Tibial artery (tissue), 4 donors: ENCODE measurements around the gene MLLT1.

ENCODE experiments used
- DNase-seq, 2 donors: peaks; one replicate each; pipeline ENCODE4 v3.0.0-alpha.2; 2019
- H3K27ac ChIP-seq, 2 donors: fragments of 200-600 bp; sonication (generic) in 1 of 2; 1 replicate in 1 of 2; 2 replicates in 1 of 2; pipeline ENCODE4 v1.5.1; 2018 to 2019; ENCODE audit warnings: mild to moderate bottlenecking in 1 of 2
- H3K27me3 ChIP-seq, 2 donors: fragments of 200-600 bp; sonication (generic) in 1 of 2; one replicate each; pipeline versions ENCODE4 v1.5.1 to v1.6.0; 2016 to 2019
- H3K36me3 ChIP-seq, 3 donors: fragments of 200-600 bp; sonication (generic) in 2 of 3; one replicate each; pipeline ENCODE4 v1.5.1; 2016 to 2019; ENCODE audit warnings: mild to moderate bottlenecking in 2 of 3
- H3K4me1 ChIP-seq, 4 donors: fragments of 200-600 bp; sonication (generic) in 2 of 4; 1 replicate in 3 of 4; 2 replicates in 1 of 4; pipeline ENCODE4 v1.5.1; 2016 to 2019
- H3K4me3 ChIP-seq, 2 donors: fragments of 200-600 bp; sonication (generic) in 1 of 2; 1 replicate in 1 of 2; 2 replicates in 1 of 2; pipeline ENCODE4 v1.5.1; 2018 to 2019; ENCODE audit warnings: mild to moderate bottlenecking in 2 of 2
- H3K9me3 ChIP-seq, 3 donors: fragments of 200-600 bp; sonication (generic) in 1 of 3; one replicate each; pipeline ENCODE4 v1.5.1; 2016 to 2019
- intact Hi-C: fragments of 100-400 bp; cut with DNase I; formaldehyde crosslinking; loops from one replicate; pipeline ENCODE4 v1.15.0; 2023; ENCODE audit warnings: low total_unique reads
- TF ChIP-seq, protein P1 (sequence below), 2 experiments: fragments of 200-600 bp in 1 of 2; fragments of 450-650 bp in 1 of 2; IDR thresholded peaks; one replicate each; pipeline ENCODE4 v1.5.1; 2017 to 2019; ENCODE audit warnings: antibody characterized with exemption in 2 of 2, mild to moderate bottlenecking in 1 of 2, moderate library complexity in 1 of 2

The MLLT1 gene

DNA sequence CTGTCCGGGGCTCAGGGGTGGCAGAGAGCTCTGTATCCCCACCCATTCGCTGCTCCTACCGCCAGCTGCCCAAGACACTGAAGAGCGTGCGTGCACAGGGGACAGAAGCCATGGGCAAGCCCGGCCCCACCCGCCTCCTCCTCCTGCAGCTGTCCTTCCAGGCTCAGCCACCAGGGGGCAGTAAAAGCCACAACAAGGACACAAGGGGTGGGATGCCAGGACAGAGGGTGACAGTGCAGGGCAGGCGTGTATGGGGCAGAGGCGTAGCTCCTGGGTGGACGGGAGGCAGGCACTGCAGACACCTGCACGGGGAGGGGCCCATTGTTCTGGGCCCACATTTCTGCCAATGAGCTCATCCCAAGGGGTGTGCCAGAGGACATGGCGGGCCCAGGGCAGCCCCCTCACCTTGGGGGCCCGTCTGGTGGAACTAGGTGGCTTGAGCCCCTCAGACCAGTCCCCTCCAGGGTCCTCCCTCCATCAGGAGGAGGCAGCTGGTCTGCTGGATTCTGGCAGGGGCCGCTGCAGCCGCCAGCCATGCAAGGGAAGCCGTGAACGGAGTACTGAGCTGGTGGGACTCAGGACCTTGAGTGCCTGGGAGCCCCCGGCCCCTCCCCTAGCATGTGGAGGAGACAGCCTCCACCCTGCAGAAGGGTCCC, 61.2 kb downstream of the MLLT1 start:
- TF ChIP-seq, protein P1, sequence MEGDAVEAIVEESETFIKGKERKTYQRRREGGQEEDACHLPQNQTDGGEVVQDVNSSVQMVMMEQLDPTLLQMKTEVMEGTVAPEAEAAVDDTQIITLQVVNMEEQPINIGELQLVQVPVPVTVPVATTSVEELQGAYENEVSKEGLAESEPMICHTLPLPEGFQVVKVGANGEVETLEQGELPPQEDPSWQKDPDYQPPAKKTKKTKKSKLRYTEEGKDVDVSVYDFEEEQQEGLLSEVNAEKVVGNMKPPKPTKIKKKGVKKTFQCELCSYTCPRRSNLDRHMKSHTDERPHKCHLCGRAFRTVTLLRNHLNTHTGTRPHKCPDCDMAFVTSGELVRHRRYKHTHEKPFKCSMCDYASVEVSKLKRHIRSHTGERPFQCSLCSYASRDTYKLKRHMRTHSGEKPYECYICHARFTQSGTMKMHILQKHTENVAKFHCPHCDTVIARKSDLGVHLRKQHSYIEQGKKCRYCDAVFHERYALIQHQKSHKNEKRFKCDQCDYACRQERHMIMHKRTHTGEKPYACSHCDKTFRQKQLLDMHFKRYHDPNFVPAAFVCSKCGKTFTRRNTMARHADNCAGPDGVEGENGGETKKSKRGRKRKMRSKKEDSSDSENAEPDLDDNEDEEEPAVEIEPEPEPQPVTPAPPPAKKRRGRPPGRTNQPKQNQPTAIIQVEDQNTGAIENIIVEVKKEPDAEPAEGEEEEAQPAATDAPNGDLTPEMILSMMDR (IDR thresholded peaks at IDR 0.05): peak; percentile 94 to 99
- peak; percentile 92 to 94 for DNase-seq
- H3K27ac ChIP-seq: no peak overlapping the region
- no peaks in the 10 kb centered on the region for H3K9me3 ChIP-seq
- intact Hi-C loops: loop anchor here (2.0 to 5.0 kb wide), 2 partner anchors 64 to 80 kb away; no protein-coding TSS in a partner anchor
- no peak overlapping the region for H3K4me3 ChIP-seq
- peaks cover 4 to 31% (median 14%) of the 10 kb centered on the region in 4 donors for H3K4me1 ChIP-seq
- H3K27me3 ChIP-seq: no peaks in the 10 kb centered on the region
- H3K36me3 ChIP-seq: peaks cover 6 to 87% (median 38%) of the 10 kb centered on the region in 3 donors

DNA sequence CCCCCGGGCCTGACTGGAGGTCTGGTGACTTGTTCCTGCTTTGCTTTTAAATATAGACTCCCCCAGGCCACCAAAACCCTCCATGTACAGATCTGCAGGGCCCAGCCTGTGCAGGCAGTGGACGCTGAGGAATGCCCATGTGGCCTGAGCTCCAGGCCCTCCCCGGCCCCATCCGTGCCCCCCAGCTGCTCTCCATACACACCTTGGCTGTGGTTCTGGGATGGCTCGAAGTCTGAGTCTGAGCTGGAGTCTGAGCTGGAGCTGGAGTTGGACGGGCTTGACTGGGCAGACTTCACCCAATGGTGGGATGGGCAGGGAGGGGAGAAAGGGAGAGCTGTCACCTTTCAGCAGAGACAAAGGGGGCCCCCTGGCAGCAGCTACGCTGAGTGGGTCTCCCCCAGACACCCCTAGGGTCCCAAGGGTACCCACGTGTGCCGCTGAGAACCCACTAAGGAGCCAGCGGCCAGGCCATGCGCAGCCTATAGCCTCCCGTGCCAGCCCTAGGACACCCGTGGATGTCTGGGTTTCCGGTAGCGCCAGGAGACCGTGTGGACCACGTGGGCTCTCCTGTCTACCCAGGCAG, 61.9 kb downstream of the MLLT1 start:
- H3K4me3 ChIP-seq: no peak overlapping the region
- intact Hi-C loops: loop anchor here (2.0 to 5.0 kb wide), 3 partner anchors 64 to 137 kb away; no protein-coding TSS in a partner anchor
- TF ChIP-seq, protein P1 (IDR thresholded peaks at IDR 0.05): no peak
- no peaks in the 10 kb centered on the region for H3K9me3 ChIP-seq
- H3K4me1 ChIP-seq: peaks cover 4 to 31% (median 14%) of the 10 kb centered on the region in 4 donors
- no peak for DNase-seq
- H3K27me3 ChIP-seq: no peaks in the 10 kb centered on the region
- H3K27ac ChIP-seq: no peak overlapping the region
- H3K36me3 ChIP-seq: peaks cover 12 to 87% (median 44%) of the 10 kb centered on the region in 3 donors

DNA sequence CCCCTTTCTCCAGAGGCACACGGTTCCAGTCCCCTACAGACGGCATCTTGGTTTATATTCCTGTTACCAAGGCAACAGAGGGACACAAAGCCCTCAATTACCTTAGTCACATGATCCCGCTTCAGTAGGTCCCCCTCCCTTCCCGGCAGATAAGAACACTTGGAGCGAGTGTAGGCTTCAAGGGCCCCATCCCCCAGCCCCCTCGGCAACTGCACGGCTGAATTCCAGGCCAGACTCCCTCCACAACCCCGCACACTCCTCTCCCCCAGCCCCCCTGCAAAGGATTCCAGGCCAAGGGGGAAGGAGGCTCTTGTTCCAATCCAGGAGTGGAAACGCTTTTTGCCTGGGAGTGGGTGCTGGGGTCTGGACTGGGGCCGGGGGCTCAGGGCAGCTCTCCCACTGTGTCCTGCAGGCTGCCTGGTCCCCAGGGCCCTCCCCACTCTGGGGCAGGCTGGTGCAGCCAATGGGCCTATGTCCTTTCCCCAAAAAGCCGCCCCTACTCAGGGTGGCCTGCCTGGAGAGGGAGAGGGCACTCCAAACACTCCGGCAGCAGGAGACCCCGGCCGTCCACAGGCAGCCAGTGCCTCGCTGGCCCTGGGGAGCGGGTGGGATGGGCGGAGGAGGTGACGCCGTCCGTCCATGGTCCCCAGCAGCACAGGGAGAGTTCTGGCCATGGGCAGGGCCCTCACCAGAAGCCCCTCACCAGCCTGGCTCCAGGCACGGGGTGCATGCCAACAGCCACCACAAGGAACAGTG, 62.6 kb downstream of the MLLT1 start:
- DNase-seq: peak in 1 of 2 donors; percentile 64
- Histone ChIP-seq H3K9me3 (no peaks in the 10 kb centered on the region), H3K36me3 (peaks cover 19 to 87% (median 48%) of the 10 kb centered on the region in 3 donors), H3K4me1 (peaks cover 4 to 31% (median 14%) of the 10 kb centered on the region in 4 donors), H3K4me3 (no peak overlapping the region), H3K27me3 (no peaks in the 10 kb centered on the region), H3K27ac (no peak overlapping the region)
- intact Hi-C loops: loop anchor here (2.0 to 5.0 kb wide), 2 partner anchors 65 to 138 kb away; no protein-coding TSS in a partner anchor
- TF ChIP-seq, protein P1 (IDR thresholded peaks at IDR 0.05): no peak

DNA sequence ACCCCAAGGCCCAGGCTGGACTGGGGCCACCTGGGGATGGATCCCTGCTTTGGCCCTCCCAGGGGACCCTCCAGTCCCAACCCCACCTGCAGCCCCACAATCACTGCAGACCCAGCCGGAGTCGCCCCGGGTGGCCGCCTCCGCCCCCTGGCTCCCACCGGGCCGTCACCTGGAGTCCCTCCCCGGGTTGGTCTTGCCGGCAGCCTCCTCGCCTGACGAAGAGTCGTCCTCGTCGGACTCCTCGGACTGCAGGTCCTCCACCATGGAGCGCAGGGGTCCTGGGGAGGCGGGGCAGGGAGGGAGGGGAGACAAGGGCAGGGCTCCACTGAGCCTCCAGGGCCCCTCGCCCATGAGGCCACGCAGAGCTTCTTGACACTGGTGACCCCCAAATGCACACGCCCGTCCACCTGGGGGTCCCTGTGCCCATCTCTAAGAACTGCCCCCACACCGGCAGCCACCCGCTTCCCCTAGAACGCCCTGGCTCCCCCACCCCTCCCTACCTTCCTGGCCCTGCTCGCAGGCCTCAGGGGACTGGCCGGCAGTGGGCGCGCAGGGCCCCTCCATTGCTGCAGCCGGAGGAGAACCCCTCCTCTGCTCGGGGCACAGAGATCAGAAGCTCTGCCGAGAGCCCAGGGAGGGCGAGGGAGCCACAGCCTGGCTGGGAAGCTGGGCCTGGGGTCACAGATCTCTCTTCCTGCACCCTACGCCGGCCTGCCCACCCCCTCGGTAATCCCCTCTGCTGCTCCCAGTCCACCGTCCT, 63.4 kb downstream of the MLLT1 start:
- Histone ChIP-seq H3K4me1 (peaks cover 4 to 31% (median 14%) of the 10 kb centered on the region in 4 donors), H3K27ac (no peak overlapping the region)

More for the DNA sequence above, 63.4 kb downstream of the MLLT1 start:
- Histone ChIP-seq H3K9me3 (no peaks in the 10 kb centered on the region), H3K36me3 (peaks cover 24 to 87% (median 47%) of the 10 kb centered on the region in 3 donors), H3K4me3 (no peak overlapping the region), H3K27me3 (no peaks in the 10 kb centered on the region)
- intact Hi-C loops: loop anchor here (2.0 to 5.0 kb wide), 2 partner anchors 66 to 138 kb away; no protein-coding TSS in a partner anchor
- TF ChIP-seq, protein P1 (IDR thresholded peaks at IDR 0.05): no peak
- DNase-seq: no peak
